Stimulated activated CD8-positive, alpha-beta memory T cell treated with anti-CD3 and anti-CD28 coated beads, Interleukin-15, amount 100 ng/mL, for 1 hour (primary cell): Measurements from ENCODE around the gene SURF2.
"Not testable (repeated sequence)": the region's sequence is repeated elsewhere in the genome, so short reads cannot be mapped to it uniquely, and the experiment has no call there.

Experiments
- DNase-seq: peaks from one replicate; pipeline ENCODE4 v3.0.0-alpha.2; 2020; ENCODE audit warnings: low read depth

SURF2 gene

GRCh38 chr9:133377280-133377679 lies 20.9 kb downstream of the SURF2 start:
- not testable (repeated sequence) for DNase-seq

GRCh38 chr9:133377721-133378216 lies 21.4 kb downstream of the SURF2 start:
- no peak for DNase-seq

- DNase-seq = no peak
Observed at GRCh38 chr9:133378408-133378962, 22.1 kb downstream of the SURF2 start.

GRCh38 chr9:133379153-133380086 lies 23.1 kb downstream of the SURF2 start:
- no peak for DNase-seq

GRCh38 chr9:133380734-133381133 lies 24.4 kb downstream of the SURF2 start:
- DNase-seq = no peak

- no peak for DNase-seq
Observed at GRCh38 chr9:133382507-133383141, 26.3 kb downstream of the SURF2 start.

GRCh38 chr9:133383438-133383837 lies 27.1 kb downstream of the SURF2 start:
- DNase-seq = no peak

- no peak for DNase-seq
Observed at GRCh38 chr9:133384736-133385321, 28.5 kb downstream of the SURF2 start.

- DNase-seq = no peak
Observed at GRCh38 chr9:133385452-133385851, 29.1 kb downstream of the SURF2 start.

GRCh38 chr9:133386338-133386737 lies 30.0 kb downstream of the SURF2 start:
- no peak for DNase-seq

GRCh38 chr9:133387680-133388079 lies 31.3 kb downstream of the SURF2 start:
- no peak for DNase-seq

- DNase-seq = no peak
Observed at GRCh38 chr9:133389025-133389557, 32.7 kb downstream of the SURF2 start.

- no peak for DNase-seq
Observed at GRCh38 chr9:133389562-133389961, 33.2 kb downstream of the SURF2 start.

GRCh38 chr9:133390713-133391112 lies 34.4 kb downstream of the SURF2 start:
- no peak for DNase-seq

GRCh38 chr9:133391449-133391848 lies 35.1 kb downstream of the SURF2 start:
- DNase-seq = not testable (repeated sequence)

GRCh38 chr9:133392308-133392707 lies 36.0 kb downstream of the SURF2 start:
- not testable (repeated sequence) for DNase-seq

- DNase-seq = no peak
Observed at GRCh38 chr9:133393399-133393798, 37.0 kb downstream of the SURF2 start.

- DNase-seq = no peak
Observed at GRCh38 chr9:133394687-133395271, 38.4 kb downstream of the SURF2 start.

GRCh38 chr9:133396952-133397351 lies 40.6 kb downstream of the SURF2 start:
- no peak for DNase-seq

GRCh38 chr9:133397370-133397769 lies 41.0 kb downstream of the SURF2 start:
- no peak for DNase-seq

- DNase-seq = no peak
Observed at GRCh38 chr9:133397895-133398294, 41.5 kb downstream of the SURF2 start.

GRCh38 chr9:133400292-133400691 lies 43.9 kb downstream of the SURF2 start:
- no peak for DNase-seq
